NT2/D1 (cell line): ENCODE results near the gene SEMA4C.

Experiments used
- SUZ12 ChIP-seq: IDR thresholded peaks from 2 replicates; pipeline ENCODE4 v1.6.1; 2011; ENCODE audit not compliant: insufficient read length, insufficient read depth; ENCODE audit errors: extremely low read depth
- YY1 ChIP-seq: IDR thresholded peaks from 2 replicates; pipeline ENCODE4 v1.6.1; 2011; ENCODE audit not compliant: insufficient read length, insufficient read depth
- ZNF274 ChIP-seq: IDR thresholded peaks from 2 replicates; pipeline ENCODE4 v1.6.1; 2011; ENCODE audit warnings: mild to moderate bottlenecking, low read depth, low read length

DNA sequence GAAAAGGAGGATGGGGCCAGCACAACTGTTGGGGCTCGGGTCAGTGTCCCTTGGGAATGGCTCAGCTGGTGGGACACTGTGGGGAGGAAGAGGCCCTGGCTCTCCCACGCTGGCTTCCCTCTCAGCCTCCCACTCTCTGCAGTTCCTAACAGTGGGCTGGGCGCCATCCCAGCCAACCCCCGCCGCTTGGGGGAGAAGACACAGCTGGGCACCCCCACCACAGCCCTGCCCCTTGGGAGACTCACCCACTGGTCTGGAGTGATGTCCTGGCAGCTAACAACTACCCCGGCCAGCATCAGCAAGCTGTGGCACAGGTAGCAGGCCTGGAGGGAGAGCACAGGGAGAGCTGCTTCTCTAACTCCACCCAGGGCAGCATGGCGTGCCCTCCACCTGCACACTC is 8.3 kb upstream of the SEMA4C start:
- TF ChIP-seq ZNF274 (no peak), SUZ12 (no peak), YY1 (no peak)
